Activated gamma-delta T cell treated with Interleukin-2 at 50 U/mL for 16 hours (primary cell): ENCODE results near the gene DOCK11.
A peak's percentile ranks its signal among the peaks of the same experiment; 100 is the strongest.

Experiments used
- DNase-seq: peaks from one replicate; pipeline ENCODE4 v3.0.0-alpha.2; 2020

Gene DOCK11

GRCh38 chrX:118534716-118535493 lies 39.3 kb downstream of the DOCK11 start:
- DNase-seq, result no peak

GRCh38 chrX:118536204-118536603 lies 40.6 kb downstream of the DOCK11 start:
- DNase-seq, result no peak

DNA sequence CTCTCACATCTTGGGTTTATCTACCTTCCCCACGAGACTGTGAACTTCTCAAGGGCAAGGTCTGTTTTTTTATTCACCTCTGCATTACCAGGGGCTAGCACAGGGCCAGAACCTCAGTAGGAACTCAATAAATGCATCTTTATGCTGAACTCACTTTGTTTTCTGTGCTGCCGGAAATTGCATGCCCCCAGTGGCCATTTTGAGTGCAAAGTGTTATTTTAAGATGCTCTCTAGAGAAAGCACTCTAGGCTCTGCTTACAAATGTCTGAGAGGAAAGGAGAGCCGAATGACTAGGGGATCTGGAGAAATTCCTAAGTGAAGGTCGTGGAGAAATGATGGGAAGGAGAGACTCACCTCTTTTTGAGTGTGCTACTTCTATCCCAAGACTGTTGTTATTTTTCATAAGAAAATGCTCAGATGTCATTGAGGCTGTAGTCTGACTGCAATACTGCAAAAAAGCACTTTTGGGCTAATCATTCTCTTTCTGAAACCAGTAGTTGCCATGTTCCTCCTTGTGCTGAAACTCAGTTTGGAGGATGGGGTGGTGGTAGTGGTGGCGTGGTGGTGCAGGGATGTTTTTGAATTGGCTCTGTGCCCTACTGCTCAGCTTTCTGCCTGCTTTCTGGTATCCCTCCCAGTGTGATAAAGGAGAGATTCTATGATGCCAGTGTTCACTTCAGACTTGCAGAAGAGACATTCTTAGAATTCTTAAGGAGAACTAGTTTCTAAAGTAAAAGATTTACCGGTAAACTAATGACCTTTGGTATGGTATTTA lies 41.3 kb downstream of the DOCK11 start:
- peak; percentile 47 for DNase-seq

DNA sequence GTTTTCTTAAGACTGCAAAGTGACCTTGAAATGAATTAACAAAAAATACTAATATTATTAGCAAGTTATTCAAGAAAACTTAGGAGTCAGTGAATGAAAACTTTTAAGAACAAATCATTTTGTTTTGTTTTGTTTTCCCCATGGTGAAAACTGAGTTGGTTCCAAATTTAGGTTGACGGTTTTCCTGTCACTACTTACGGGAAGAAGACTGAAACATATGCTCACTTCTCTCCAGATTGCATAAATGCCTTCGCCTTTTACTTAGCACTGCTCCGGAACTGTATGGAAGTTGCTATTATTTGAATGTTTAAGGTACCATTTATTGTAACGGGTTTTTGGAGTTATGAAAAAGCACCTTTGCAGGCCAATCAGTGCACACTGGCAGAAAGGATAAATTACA lies 42.8 kb downstream of the DOCK11 start:
- no peak for DNase-seq

DNA sequence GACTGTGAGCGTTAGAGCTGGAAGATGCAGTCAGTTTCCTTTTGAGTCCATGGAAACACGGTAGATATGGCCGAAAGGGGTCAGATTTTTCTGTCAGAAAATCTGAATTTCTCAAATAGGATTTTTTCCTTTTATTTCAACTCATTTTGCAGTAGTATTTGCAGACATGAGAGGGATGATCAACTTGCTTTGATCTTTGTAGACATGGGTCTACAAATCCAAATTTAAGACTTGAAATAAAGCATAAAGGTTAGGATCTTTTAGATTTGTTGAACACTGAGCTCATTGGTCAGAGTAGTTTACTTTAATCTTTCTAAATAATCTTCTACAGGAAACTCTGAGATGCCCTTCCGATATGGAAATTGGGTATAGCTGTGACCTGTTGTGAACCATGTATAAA lies 44.7 kb downstream of the DOCK11 start:
- DNase-seq, result no peak

DNA sequence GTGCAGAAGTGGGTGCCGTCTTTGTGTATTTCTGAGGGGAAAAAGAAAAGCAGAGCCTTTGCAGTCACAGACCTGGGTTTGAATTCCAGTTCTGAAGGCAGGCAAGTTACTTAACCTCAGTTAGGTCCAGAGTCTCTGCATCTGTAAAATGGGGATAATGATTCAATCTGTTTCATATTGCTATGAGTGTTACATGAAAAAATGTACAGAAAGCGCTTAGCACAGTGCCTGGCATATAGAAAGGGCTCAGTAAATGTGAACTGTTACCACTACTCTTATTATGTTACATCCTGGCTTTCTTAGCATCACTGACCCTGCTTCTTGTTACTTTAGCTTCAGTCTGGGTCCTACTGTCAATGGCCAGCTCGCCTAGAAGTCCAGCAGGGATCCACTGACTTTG lies 45.9 kb downstream of the DOCK11 start:
- DNase-seq, result no peak

GRCh38 chrX:118545510-118545909 lies 49.9 kb downstream of the DOCK11 start:
- no peak for DNase-seq

DNA sequence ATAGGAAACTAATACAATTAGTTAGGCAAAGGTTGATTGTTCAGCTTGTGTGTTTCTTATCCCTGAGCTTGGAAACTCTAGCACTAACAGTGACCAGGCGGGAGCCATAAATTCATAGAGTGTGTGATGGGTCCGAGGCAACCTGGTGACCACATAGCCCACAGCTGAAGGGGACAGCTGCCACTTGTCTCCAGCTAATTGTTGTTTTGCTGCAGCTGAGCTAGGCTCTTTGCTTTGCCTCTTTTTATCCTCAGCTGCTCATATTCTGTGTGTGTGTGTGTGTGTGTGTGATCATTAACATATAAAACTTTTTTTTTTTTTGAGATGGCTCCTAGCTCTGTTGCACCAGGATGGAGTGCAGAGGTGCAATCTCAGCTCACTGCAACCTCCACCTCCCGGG lies 53.2 kb downstream of the DOCK11 start:
- no peak for DNase-seq

- DNase-seq, result no peak
These were observed 55.2 kb downstream of the DOCK11 start for GRCh38 chrX:118550792-118551191.

DNA sequence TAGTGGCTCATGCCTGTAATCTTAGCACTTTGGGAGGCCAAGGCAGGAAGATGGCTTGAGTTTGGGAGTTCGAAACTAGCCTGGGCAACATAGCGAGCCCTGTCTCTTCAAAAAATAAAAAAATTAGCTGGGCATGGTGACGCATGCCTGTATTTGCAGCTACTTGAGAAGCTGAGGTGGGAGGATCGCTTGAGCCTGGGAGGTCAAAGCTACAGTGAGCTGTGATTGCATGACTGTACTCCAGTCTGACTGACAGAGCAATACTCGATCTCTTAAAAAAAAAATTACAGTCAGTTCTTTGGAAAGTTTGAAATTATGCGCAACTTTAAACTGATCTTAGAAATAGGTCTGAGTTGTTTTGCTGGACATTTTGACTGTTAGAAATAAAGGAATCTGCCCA lies 55.8 kb downstream of the DOCK11 start:
- no peak for DNase-seq

- no peak for DNase-seq
These were observed 56.7 kb downstream of the DOCK11 start for GRCh38 chrX:118552121-118552900.

DNA sequence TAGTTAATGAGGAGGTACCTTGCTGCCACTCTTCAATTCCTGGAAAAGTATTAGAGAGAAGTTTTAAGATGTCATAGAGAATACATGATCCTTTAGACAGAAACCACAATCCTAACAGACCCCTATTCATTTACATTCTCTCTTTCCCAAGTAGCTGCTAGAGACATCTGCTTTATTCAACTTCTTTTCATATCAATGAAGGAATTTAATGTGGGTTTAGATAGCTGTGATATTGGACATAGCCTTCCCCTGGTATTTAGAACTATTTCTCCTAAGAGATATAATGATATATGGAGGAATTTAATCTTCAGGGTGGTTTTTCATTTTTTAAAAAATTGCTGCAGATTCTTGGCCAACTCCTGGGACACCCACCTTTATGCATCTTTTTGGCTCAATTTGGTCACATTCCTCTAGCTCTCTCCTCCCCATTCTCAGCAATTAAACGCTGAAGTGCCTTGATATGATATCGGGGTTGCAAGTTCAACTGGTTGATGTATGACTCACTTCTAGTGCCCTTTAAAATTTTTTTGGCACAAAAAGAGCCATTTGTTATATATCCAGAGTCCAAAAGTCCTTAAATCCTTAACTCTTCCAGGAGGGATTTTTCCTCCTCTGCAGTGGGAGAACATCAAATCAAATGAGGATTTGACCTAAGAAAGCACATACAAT lies 57.6 kb downstream of the DOCK11 start:
- no peak for DNase-seq

GRCh38 chrX:118554511-118554910 lies 58.9 kb downstream of the DOCK11 start:
- DNase-seq, result no peak

GRCh38 chrX:118558926-118559325 lies 63.3 kb downstream of the DOCK11 start:
- DNase-seq, result no peak

DNA sequence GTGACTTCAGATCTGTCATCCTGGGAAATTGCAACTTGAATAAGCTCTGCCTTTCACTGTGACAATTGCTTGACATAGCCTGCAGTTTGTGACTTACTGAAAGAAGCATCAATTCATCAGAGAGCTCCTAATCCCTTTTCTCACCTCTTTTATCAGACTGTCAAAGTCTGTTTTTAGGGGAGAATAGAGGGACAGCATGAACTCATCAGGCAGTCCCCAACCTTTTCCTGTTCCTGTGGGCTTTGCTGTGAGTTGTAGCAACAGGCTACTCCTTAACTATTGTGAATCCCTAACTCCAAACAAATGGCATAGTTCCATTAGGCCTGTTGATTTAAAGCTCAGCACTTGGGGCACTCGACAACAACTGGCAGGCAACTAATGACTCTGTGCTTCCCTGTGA lies 64.9 kb downstream of the DOCK11 start:
- no peak for DNase-seq

DNA sequence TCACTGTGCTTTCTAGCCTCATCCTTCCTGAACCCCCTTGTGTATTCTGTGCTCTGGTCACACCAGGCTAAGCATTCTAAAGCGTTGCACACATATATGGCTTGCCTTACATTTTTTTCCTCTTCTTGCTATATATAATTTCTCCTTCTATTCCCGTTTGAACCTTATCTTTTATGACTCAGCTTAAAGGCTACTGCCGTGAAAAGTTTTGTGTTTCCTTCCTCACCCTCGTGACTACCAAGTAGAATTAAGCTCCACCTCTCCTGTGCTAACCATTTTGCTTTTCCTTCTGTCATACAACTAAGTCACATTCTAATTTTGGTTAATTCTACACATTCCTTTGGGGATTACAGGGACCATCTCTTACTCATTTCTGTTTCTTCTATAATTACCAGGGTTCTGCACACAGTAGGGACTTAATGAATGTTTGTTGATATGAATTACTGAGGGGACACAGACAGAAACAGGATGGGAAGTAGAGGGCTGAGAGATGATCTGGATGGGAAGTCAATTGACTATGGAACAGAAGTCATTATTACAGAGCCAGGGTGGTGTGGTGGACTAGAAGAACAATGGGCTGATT lies 67.1 kb downstream of the DOCK11 start:
- DNase-seq, result no peak

DNA sequence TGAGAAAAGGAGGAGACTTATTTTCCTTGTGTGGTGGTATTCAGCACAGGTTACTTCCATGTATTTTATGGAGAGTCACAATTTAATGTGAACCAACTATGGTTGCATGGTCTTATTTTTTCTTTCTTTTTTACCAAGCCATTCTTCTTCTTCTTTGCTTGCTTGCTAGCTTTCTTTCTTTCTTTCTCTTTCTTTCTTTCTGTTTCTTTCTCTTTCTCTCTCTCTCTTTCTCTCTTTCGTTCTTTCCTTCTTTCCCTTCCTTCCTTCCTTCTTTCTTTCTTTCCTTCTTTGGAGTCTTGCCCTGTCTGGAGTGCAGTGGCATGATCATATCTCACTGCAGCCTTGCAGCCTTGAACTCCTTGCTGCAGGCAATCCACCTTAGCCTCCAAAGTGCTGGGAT lies 68.9 kb downstream of the DOCK11 start:
- no peak for DNase-seq

GRCh38 chrX:118565853-118566252 lies 70.2 kb downstream of the DOCK11 start:
- DNase-seq, result no peak

GRCh38 chrX:118566359-118566758 lies 70.7 kb downstream of the DOCK11 start:
- DNase-seq, result no peak

- DNase-seq, result no peak
These were observed 74.1 kb downstream of the DOCK11 start for GRCh38 chrX:118569676-118570075.

DNA sequence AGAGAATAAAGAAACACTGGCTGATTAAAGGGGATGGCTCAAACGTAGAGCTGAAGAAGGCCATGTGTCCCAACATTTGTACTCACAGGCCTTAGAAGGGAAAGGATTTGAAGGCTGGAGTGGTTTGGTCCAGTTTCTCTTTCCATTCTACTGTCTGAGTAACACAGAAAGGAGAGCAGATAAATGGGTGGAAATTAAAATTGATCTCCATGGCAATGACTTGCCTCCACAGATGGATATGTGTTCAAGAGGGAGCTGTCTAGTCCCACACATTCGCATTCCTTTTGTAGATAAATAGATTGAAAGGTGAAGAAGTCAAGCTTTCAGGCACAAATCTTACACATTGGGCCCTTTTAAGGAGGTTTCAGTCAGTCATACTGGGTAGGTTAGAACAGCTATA lies 74.6 kb downstream of the DOCK11 start:
- DNase-seq, result no peak

DNA sequence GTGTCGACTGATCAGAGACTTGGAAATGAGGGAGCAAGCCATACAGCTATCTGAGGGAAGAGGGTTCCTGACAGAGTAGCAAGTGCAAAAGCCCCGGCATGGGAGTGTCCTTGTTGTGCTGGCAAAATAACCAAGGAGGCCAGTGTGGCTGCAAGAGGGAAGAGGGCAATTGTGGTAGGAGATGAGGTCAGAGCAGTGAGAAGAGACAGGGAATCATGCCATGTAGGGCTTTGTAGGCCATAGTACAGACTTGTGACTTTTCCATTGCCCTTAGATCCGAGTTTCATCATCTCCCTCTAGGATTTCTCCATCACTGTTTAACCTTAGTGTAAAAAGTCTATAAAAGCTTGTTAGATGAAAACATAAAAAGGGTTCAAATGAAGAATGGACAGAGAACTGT lies 76.2 kb downstream of the DOCK11 start:
- no peak for DNase-seq

DNA sequence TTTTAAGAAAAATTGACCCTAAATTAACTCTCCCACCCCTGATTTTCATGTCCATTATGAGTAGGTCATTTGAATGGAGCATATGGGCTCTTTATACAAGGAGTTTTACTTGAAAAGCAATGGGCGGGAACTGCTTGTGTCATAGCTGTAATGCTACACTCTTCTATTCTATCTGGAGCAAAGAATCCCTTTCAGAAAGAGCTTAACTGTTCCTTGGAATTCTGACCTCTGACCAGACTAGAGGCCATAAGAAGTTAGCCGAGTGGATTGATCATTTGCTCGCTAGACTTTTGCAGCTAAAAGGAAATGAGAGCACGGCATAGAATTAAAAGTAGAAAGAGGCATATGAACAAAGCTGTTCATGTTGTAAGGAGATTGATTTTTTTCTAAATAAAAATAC lies 79.1 kb downstream of the DOCK11 start:
- no peak for DNase-seq
